HUES64 (cell line): ENCODE data around the gene ADGRB3.

ENCODE experiments used
- H3K27ac ChIP-seq: 2 replicates; pipeline ENCODE4 v1.7.0; 2013; ENCODE audit warnings: low read depth, low read length, inconsistent platforms
- H3K27me3 ChIP-seq: 2 replicates; pipeline ENCODE4 v1.6.1; 2013; ENCODE audit warnings: mild to moderate bottlenecking, low read length; ENCODE audit not compliant: insufficient read depth
- H3K36me3 ChIP-seq: 2 replicates; pipeline ENCODE4 v1.6.1; 2013; ENCODE audit warnings: mild to moderate bottlenecking, low read length; ENCODE audit not compliant: insufficient read depth
- H3K4me1 ChIP-seq: 2 replicates; pipeline ENCODE4 v1.6.1; 2013; ENCODE audit warnings: mild to moderate bottlenecking, low read length, moderate library complexity; ENCODE audit not compliant: insufficient read depth
- H3K4me3 ChIP-seq: 2 replicates; pipeline ENCODE4 v1.5.1; 2013; ENCODE audit warnings: mild to moderate bottlenecking, low read length, moderate library complexity
- H3K9ac ChIP-seq: 2 replicates; pipeline ENCODE4 v1.6.1; 2013; ENCODE audit warnings: mild to moderate bottlenecking, low read depth, low read length
- H3K9me3 ChIP-seq: 2 replicates; pipeline ENCODE4 v1.6.1; 2013; ENCODE audit warnings: low read depth, low read length; ENCODE audit not compliant: insufficient read depth
- WGBS: fragments of 150-250, 120-280 bp; methylation state at CpG from one replicate; pipeline ENCODE4 v1.1.7; 2013; ENCODE audit warnings: missing lambda C conversion rate; 5-methylcytosine and 5-hydroxymethylcytosine counted together

The ADGRB3 gene

GRCh38 chr6:68649669-68650068 lies 14.6 kb downstream of the ADGRB3 start:
- H3K27ac ChIP-seq: no peak overlapping the region
- H3K27me3 ChIP-seq: no peaks in the 10 kb centered on the region
- no peaks in the 10 kb centered on the region for H3K36me3 ChIP-seq
- H3K4me1 ChIP-seq: 0 out of 2 replicates have a peak, but pooled peaks cover 7% of the 10 kb centered on the region
- WGBS: 67% methylated on average over 3 of the region's 3 CpGs
- no peak overlapping the region for H3K9ac ChIP-seq
- H3K4me3 ChIP-seq: no peak overlapping the region
- no peaks in the 10 kb centered on the region for H3K9me3 ChIP-seq

- Histone ChIP-seq H3K4me3 (no peak overlapping the region), H3K27ac (no peak overlapping the region), H3K4me1 (0 out of 2 replicates have a peak, but pooled peaks cover 7% of the 10 kb centered on the region), H3K9me3 (no peaks in the 10 kb centered on the region), H3K27me3 (no peaks in the 10 kb centered on the region), H3K36me3 (no peaks in the 10 kb centered on the region), H3K9ac (no peak overlapping the region)
- 100% methylated on average over 1 of the region's 4 CpGs for WGBS
Measured at GRCh38 chr6:68650142-68650541, 15.1 kb downstream of the ADGRB3 start.

- Histone ChIP-seq H3K27me3 (no peaks in the 10 kb centered on the region), H3K9me3 (no peaks in the 10 kb centered on the region), H3K4me3 (no peak overlapping the region), H3K9ac (no peak overlapping the region), H3K27ac (no peak overlapping the region), H3K4me1 (0 out of 2 replicates have a peak, but pooled peaks cover 7% of the 10 kb centered on the region), H3K36me3 (no peaks in the 10 kb centered on the region)
- 100% methylated on average over 1 of the region's 2 CpGs for WGBS
Measured at GRCh38 chr6:68651011-68651985, 16.2 kb downstream of the ADGRB3 start.

- WGBS: 89% methylated on average over 6 of the region's 6 CpGs
- no peaks in the 10 kb centered on the region for H3K9me3 ChIP-seq
- H3K4me3 ChIP-seq: no peak overlapping the region
- H3K36me3 ChIP-seq: no peaks in the 10 kb centered on the region
- no peak overlapping the region for H3K9ac ChIP-seq
- no peak overlapping the region for H3K27ac ChIP-seq
- H3K27me3 ChIP-seq: no peaks in the 10 kb centered on the region
- 0 out of 2 replicates have a peak, but pooled peaks cover 7% of the 10 kb centered on the region for H3K4me1 ChIP-seq
Measured at GRCh38 chr6:68652117-68652536, 17.0 kb downstream of the ADGRB3 start.

GRCh38 chr6:68653074-68653705 lies 18.1 kb downstream of the ADGRB3 start:
- Histone ChIP-seq H3K4me1 (0 out of 2 replicates have a peak, but pooled peaks cover 7% of the 10 kb centered on the region), H3K27ac (no peak overlapping the region), H3K9ac (no peak overlapping the region), H3K36me3 (no peaks in the 10 kb centered on the region), H3K27me3 (no peaks in the 10 kb centered on the region), H3K9me3 (no peaks in the 10 kb centered on the region), H3K4me3 (no peak overlapping the region)
- WGBS: 93% methylated on average over 2 of the region's 3 CpGs

GRCh38 chr6:68653706-68654089 lies 18.6 kb downstream of the ADGRB3 start:
- no peak overlapping the region for H3K4me3 ChIP-seq
- H3K9me3 ChIP-seq: no peaks in the 10 kb centered on the region
- WGBS: 88% methylated on average over 1 of the region's 2 CpGs
- no peak overlapping the region for H3K27ac ChIP-seq
- H3K9ac ChIP-seq: no peak overlapping the region
- H3K4me1 ChIP-seq: 0 out of 2 replicates have a peak, but pooled peaks cover 7% of the 10 kb centered on the region
- no peaks in the 10 kb centered on the region for H3K36me3 ChIP-seq
- H3K27me3 ChIP-seq: no peaks in the 10 kb centered on the region

- H3K27me3 ChIP-seq: no peaks in the 10 kb centered on the region
- no peaks in the 10 kb centered on the region for H3K9me3 ChIP-seq
- no peaks in the 10 kb centered on the region for H3K36me3 ChIP-seq
- 76% methylated on average over 2 of the region's 2 CpGs for WGBS
- 0 out of 2 replicates have a peak, but pooled peaks cover 7% of the 10 kb centered on the region for H3K4me1 ChIP-seq
- H3K27ac ChIP-seq: no peak overlapping the region
- no peak overlapping the region for H3K4me3 ChIP-seq
- no peak overlapping the region for H3K9ac ChIP-seq
Measured at GRCh38 chr6:68654134-68654533, 19.1 kb downstream of the ADGRB3 start.

GRCh38 chr6:68655028-68655427 lies 19.9 kb downstream of the ADGRB3 start:
- no peak overlapping the region for H3K27ac ChIP-seq
- no peak overlapping the region for H3K4me3 ChIP-seq
- H3K9me3 ChIP-seq: no peaks in the 10 kb centered on the region
- WGBS: 79% methylated on average over 1 of the region's 1 CpG
- H3K36me3 ChIP-seq: no peaks in the 10 kb centered on the region
- H3K4me1 ChIP-seq: 0 out of 2 replicates have a peak, but pooled peaks cover 7% of the 10 kb centered on the region
- no peaks in the 10 kb centered on the region for H3K27me3 ChIP-seq
- no peak overlapping the region for H3K9ac ChIP-seq

GRCh38 chr6:68657374-68658139 lies 22.5 kb downstream of the ADGRB3 start:
- Histone ChIP-seq H3K4me1 (0 out of 2 replicates have a peak, but pooled peaks cover 7% of the 10 kb centered on the region), H3K36me3 (no peaks in the 10 kb centered on the region), H3K9ac (no peak overlapping the region), H3K9me3 (no peaks in the 10 kb centered on the region), H3K27me3 (no peaks in the 10 kb centered on the region), H3K27ac (no peak overlapping the region), H3K4me3 (no peak overlapping the region)
- WGBS: 87% methylated on average over 2 of the region's 3 CpGs

- 86% methylated on average over 1 of the region's 2 CpGs for WGBS
Measured at GRCh38 chr6:68658338-68658737, 23.3 kb downstream of the ADGRB3 start.

More at GRCh38 chr6:68658338-68658737, 23.3 kb downstream of the ADGRB3 start:
- Histone ChIP-seq H3K9ac (no peak overlapping the region), H3K36me3 (no peaks in the 10 kb centered on the region), H3K4me1 (0 out of 2 replicates have a peak, but pooled peaks cover 7% of the 10 kb centered on the region), H3K9me3 (no peaks in the 10 kb centered on the region), H3K27ac (no peak overlapping the region), H3K4me3 (no peak overlapping the region), H3K27me3 (no peaks in the 10 kb centered on the region)
